Smooth muscle cell (in vitro differentiated cells): ENCODE measurements around the gene SYVN1. TPM values are rescaled to one million over a fixed set of nuclear protein-coding genes. Genes with fewer than 3 reads are reported as not detected.

Experiments used
- DNase-seq: peaks from one replicate; lab custom pipeline; 2025; ENCODE audit not compliant: unreplicated experiment; lab: John Stamatoyannopoulos, UW
- H2AFZ ChIP-seq: fragments of 200-600 bp; sonication (generic); 2 replicates; pipeline ENCODE4 v1.6.0; 2016; ENCODE audit warnings: antibody characterized with exemption, low read depth, mild to moderate bottlenecking
- H3F3A ChIP-seq: fragments of 200-600 bp; sonication (generic); 2 replicates; pipeline ENCODE4 v1.6.0; 2017; ENCODE audit warnings: antibody characterized with exemption, low read depth
- H3K27ac ChIP-seq: fragments of 200-600 bp; sonication (generic); 2 replicates; pipeline ENCODE4 v1.5.1; 2016; ENCODE audit warnings: low read depth, mild to moderate bottlenecking
- H3K27me3 ChIP-seq: fragments of 200-600 bp; sonication (generic); 2 replicates; pipeline ENCODE4 v1.6.1; 2016; ENCODE audit warnings: low read depth, mild to moderate bottlenecking
- H3K36me3 ChIP-seq: fragments of 200-600 bp; sonication (generic); 2 replicates; pipeline ENCODE4 v1.5.1; 2016; ENCODE audit warnings: low read depth
- H3K4me1 ChIP-seq: fragments of 200-600 bp; sonication (generic); 2 replicates; pipeline ENCODE4 v1.5.1; 2016; ENCODE audit warnings: low read depth
- H3K4me2 ChIP-seq: fragments of 200-600 bp; sonication (generic); 2 replicates; pipeline ENCODE4 v1.6.0; 2016; ENCODE audit warnings: mild to moderate bottlenecking
- H3K4me3 ChIP-seq: fragments of 200-600 bp; sonication (generic); 2 replicates; pipeline ENCODE4 v1.5.1; 2016; ENCODE audit warnings: mild to moderate bottlenecking
- H3K79me2 ChIP-seq: fragments of 200-600 bp; sonication (generic); 2 replicates; pipeline ENCODE4 v1.6.0; 2016; ENCODE audit warnings: low read depth, mild to moderate bottlenecking
- H3K9ac ChIP-seq: fragments of 200-600 bp; sonication (generic); 2 replicates; pipeline ENCODE4 v1.6.0; 2016; ENCODE audit warnings: low read depth
- H3K9me3 ChIP-seq: fragments of 200-600 bp; sonication (generic); replicated peaks from 2 replicates; pipeline ENCODE4 v1.5.1; 2016; ENCODE audit warnings: low read depth
- H4K20me1 ChIP-seq: fragments of 200-600 bp; sonication (generic); 2 replicates; pipeline ENCODE4 v1.6.0; 2016; ENCODE audit warnings: low read depth
- CTCF ChIP-seq: fragments of 200-600 bp; sonication (generic); IDR thresholded peaks from 2 replicates; pipeline ENCODE4 v1.5.1; 2017; ENCODE audit warnings: borderline replicate concordance, mild to moderate bottlenecking, antibody characterized with exemption; ENCODE audit not compliant: insufficient read depth, poor library complexity, severe bottlenecking
- WGBS: methylation state at CpG from one replicate; pipeline ENCODE4 v1.1.7; 2016; ENCODE audit warnings: low lambda C conversion rate; 5-methylcytosine and 5-hydroxymethylcytosine counted together
- polyA plus RNA-seq: library from polyadenylated mRNA; unstranded; fragments of >200 nt; fragmentation: Nextera tagmentation; extraction: Ambion mirVana; gene quantifications from 2 replicates; pipeline ENCODE4 v1.2.1, GENCODE V29; 2016
- total RNA-seq: library from RNA; depleted of rRNA; stranded (reverse); fragments of >200 nt; gene quantifications from 2 replicates; pipeline ENCODE4 v1.2.3, GENCODE V29; 2014

The SYVN1 gene
- total and polyA plus RNA-seq, 2 experiments from 2014 or later, result 30.0 to 52.0 TPM

- WGBS, result 97% methylated on average over 33 of the region's 38 CpGs
- no peak overlapping the region for H3K4me2 ChIP-seq
These were observed 25.7 kb downstream of the SYVN1 start for GRCh38 chr11:65108469-65109123.

GRCh38 chr11:65107751-65108468, 26.4 kb downstream of the SYVN1 start:
- Histone ChIP-seq H4K20me1 (peaks cover 15% of the 10 kb centered on the region), H3K79me2 (peaks cover 11% of the 10 kb centered on the region), H3K27me3 (no peaks in the 10 kb centered on the region), H3K9me3 (no peaks in the 10 kb centered on the region), H3K4me2 (no peak overlapping the region), H3F3A (no peaks in the 10 kb centered on the region), H2AFZ (no peak overlapping the region), H3K36me3 (no peaks in the 10 kb centered on the region), H3K4me3 (no peak overlapping the region), H3K9ac (no peak overlapping the region), H3K27ac (no peak overlapping the region), H3K4me1 (peaks cover 11% of the 10 kb centered on the region)
- WGBS, result 98% methylated on average over 42 of the region's 52 CpGs
- no peak for DNase-seq
- no peak for TF ChIP-seq CTCF

More at GRCh38 chr11:65108469-65109123, 25.7 kb downstream of the SYVN1 start:
- H2AFZ ChIP-seq, result no peak overlapping the region
- no peak overlapping the region for H3K9ac ChIP-seq
- no peaks in the 10 kb centered on the region for H3K9me3 ChIP-seq
- peaks cover 15% of the 10 kb centered on the region for H4K20me1 ChIP-seq
- H3K4me1 ChIP-seq, result peaks cover 18% of the 10 kb centered on the region
- H3K79me2 ChIP-seq, result peaks cover 11% of the 10 kb centered on the region
- no peak overlapping the region for H3K4me3 ChIP-seq
- no peak for TF ChIP-seq CTCF
- H3F3A ChIP-seq, result no peaks in the 10 kb centered on the region
- no peak overlapping the region for H3K27ac ChIP-seq
- no peak for DNase-seq
- H3K36me3 ChIP-seq, result no peaks in the 10 kb centered on the region
- no peaks in the 10 kb centered on the region for H3K27me3 ChIP-seq

- Histone ChIP-seq H2AFZ (no peak overlapping the region), H3K4me2 (no peak overlapping the region), H3K27ac (no peak overlapping the region), H3F3A (no peaks in the 10 kb centered on the region), H3K9me3 (no peaks in the 10 kb centered on the region), H3K9ac (no peak overlapping the region), H3K36me3 (no peaks in the 10 kb centered on the region), H4K20me1 (peaks cover 15% of the 10 kb centered on the region), H3K27me3 (no peaks in the 10 kb centered on the region), H3K4me1 (peaks cover 4% of the 10 kb centered on the region), H3K4me3 (no peak overlapping the region), H3K79me2 (peaks cover 11% of the 10 kb centered on the region)
- TF ChIP-seq CTCF, result no peak
- no peak for DNase-seq
- 97% methylated on average over 15 of the region's 15 CpGs for WGBS
These were observed 27.2 kb downstream of the SYVN1 start for GRCh38 chr11:65107078-65107477.
